ENCODE data around the gene RPUSD3.

RPUSD3 gene

DNA sequence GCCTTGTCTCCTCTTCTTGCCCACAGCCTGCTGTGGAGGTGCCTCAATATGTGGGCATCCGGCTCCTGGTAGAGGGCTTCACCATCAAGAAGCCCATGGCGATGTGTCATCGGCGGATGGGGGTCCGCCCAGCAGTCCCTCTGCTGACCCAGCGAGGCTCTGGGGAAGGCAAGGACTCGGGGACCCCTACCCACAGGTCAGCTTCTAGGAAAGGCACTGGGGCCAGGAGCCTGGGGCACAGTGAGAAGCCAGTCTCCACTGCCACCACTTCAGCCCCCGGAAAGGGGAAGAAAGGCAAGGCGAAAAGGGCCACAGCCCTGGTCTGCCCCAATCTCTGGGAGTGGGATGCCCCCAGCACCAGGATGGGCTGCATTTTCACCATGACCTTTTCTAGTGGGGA, 10.7 kb downstream of the RPUSD3 start:
- Histone ChIP-seq H3K18ac (ENCODE audit: low read length) (no peak overlapping the region), H2AFZ (ENCODE audit: insufficient read depth, low read length, poor library complexity) (no peak overlapping the region), H4K12ac (ENCODE audit: low read depth, low read length) (no peak overlapping the region), H3K23ac (ENCODE audit: low read length) (no peak overlapping the region), H4K8ac (ENCODE audit: low read depth, low read length) (no peak overlapping the region), H3K79me2 (ENCODE audit: control insufficient read depth, insufficient read depth, low read length, poor library complexity) (no peaks in the 10 kb centered on the region), H3K4me3 (ENCODE audit: low read depth, low read length) (no peak overlapping the region), H3K4me2 (ENCODE audit: low read length) (no peak overlapping the region), H3K9me3 (ENCODE audit: insufficient read depth, low read depth, low read length) (peaks cover 3% of the 10 kb centered on the region), H3K4me1 (ENCODE audit: control insufficient read depth in 1 of 2, insufficient read depth in 2 of 2, low read length in 2 of 2) (no peaks in the 10 kb centered on the region), H3K9ac (ENCODE audit: low read length) (no peak overlapping the region), H3K27ac (ENCODE audit: low read depth, low read length) (no peak overlapping the region), H3K79me1 (ENCODE audit: low read length) (no peaks in the 10 kb centered on the region), H3K27me3 (ENCODE audit: insufficient read depth, low read length) (no peaks in the 10 kb centered on the region), H3K14ac (ENCODE audit: low read length) (no peak overlapping the region), H2AK5ac (ENCODE audit: low read length) (no peak overlapping the region), H3K4ac (ENCODE audit: low read depth, low read length) (no peak overlapping the region), H4K91ac (ENCODE audit: low read depth, low read length) (no peak overlapping the region), H2BK5ac (ENCODE audit: low read depth, low read length, poor library complexity) (no peak overlapping the region), H2BK120ac (ENCODE audit: insufficient read depth, low read length, poor library complexity) (no peak overlapping the region), H2BK12ac (ENCODE audit: low read length) (no peak overlapping the region), H3K36me3 (ENCODE audit: control insufficient read depth in 1 of 2, insufficient read depth in 2 of 2, low read length in 2 of 2) (peaks cover 35 to 42% of the 10 kb centered on the region in 2 experiments)
- no CpG with 5 or more reads among the region's 9 CpGs for WGBS (ENCODE audit: extremely low coverage, insufficient coverage, insufficient read length)
- DNase-seq = no peak

DNA sequence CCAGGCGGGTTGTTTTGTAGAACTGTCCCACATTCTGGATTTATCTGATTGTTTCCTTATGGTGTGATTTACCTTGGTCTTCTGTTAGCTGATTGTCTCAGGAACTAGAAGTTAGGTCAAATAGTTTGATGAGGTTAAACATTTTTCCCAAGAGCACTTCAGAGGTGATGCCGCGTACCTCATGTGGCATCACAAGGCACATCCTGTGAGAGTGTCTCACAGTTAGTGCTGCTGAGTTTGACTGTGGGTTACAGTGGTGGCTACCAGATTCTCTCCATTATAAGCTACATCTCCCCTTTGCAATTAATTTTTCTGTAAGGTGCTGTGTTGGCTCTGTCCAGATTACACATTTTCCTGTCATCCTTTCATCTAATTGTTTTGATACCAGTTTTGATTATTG, 12.6 kb downstream of the RPUSD3 start:
- no peaks in the 10 kb centered on the region for H3K79me1 ChIP-seq (ENCODE audit: low read length)
- H2BK5ac ChIP-seq (ENCODE audit: low read depth, low read length, poor library complexity) = no peak overlapping the region
- no CpG with 5 or more reads among the region's 3 CpGs for WGBS (ENCODE audit: extremely low coverage, insufficient coverage, insufficient read length)

DNA sequence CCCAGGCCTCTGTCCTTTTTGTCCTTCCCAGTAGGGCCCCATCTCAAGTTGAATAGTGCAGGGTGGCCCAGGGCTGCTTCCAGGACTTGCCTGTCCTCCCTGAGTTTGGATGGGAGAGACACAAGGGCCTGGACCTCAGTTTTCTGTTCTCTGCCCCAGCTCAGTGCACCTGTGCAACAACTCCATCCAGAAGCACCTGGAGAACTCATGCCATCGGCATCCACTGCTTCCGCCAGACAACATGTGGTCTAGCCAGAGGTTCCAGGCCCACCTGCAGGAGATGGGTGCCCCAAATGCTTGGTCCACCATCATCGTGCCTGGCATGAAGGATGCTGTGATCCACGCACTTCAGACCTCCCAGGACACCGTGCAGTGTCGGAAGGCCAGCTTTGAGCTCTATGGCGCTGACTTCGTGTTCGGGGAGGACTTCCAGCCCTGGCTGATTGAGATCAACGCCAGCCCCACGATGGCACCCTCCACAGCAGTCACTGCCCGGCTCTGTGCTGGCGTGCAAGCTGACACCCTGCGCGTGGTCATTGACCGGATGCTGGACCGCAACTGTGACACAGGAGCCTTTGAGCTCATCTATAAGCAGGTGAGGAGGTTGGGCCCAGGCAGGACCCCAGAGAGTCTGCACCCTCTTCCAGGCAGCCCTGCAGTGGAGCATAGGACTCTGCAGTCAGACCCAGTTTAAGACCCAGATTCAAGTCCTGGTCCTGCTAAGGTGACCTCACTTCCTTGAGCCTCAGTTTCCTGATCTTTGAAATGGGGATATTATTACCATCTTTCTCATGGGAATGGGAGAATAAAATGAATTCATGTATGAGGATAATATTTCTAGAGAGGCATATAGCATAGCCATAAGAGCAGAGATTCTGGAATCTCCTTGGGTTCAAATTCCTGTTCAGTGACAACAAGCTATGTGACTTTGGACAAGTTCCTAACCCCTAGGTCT, 14.7 kb downstream of the RPUSD3 start:
- H4K8ac ChIP-seq (ENCODE audit: low read depth, low read length) = no peak overlapping the region
- H3K27ac ChIP-seq (ENCODE audit: low read depth, low read length) = no peak overlapping the region
- H3K9ac ChIP-seq (ENCODE audit: low read length) = peak overlapping the region; percentile 18
- H2AFZ ChIP-seq (ENCODE audit: insufficient read depth, low read length, poor library complexity) = no peak overlapping the region
- no CpG with 5 or more reads among the region's 17 CpGs for WGBS (ENCODE audit: extremely low coverage, insufficient coverage, insufficient read length)
- H3K4me2 ChIP-seq (ENCODE audit: low read length) = no peak overlapping the region
- no peak overlapping the region for H4K91ac ChIP-seq (ENCODE audit: low read depth, low read length)
- no peak overlapping the region for H3K4ac ChIP-seq (ENCODE audit: low read depth, low read length)
- no peak for DNase-seq
- no peak overlapping the region for H4K12ac ChIP-seq (ENCODE audit: low read depth, low read length)
- H3K14ac ChIP-seq (ENCODE audit: low read length) = no peak overlapping the region
- no peak overlapping the region for H3K23ac ChIP-seq (ENCODE audit: low read length)
- no peak overlapping the region for H2BK5ac ChIP-seq (ENCODE audit: low read depth, low read length, poor library complexity)
- peak overlapping the region; percentile 15 for H3K4me3 ChIP-seq (ENCODE audit: low read depth, low read length)
- H3K9me3 ChIP-seq (ENCODE audit: insufficient read depth, low read depth, low read length) = peaks cover 3% of the 10 kb centered on the region
- H2AK5ac ChIP-seq (ENCODE audit: low read length) = no peak overlapping the region
- H2BK12ac ChIP-seq (ENCODE audit: low read length) = no peak overlapping the region
- H2BK120ac ChIP-seq (ENCODE audit: insufficient read depth, low read length, poor library complexity) = no peak overlapping the region
- H3K4me1 ChIP-seq (ENCODE audit: control insufficient read depth in 1 of 2, insufficient read depth in 2 of 2, low read length in 2 of 2) = no peaks in the 10 kb centered on the region
- no peaks in the 10 kb centered on the region for H3K27me3 ChIP-seq (ENCODE audit: insufficient read depth, low read length)
- no peaks in the 10 kb centered on the region for H3K79me2 ChIP-seq (ENCODE audit: control insufficient read depth, insufficient read depth, low read length, poor library complexity)
- H3K36me3 ChIP-seq (ENCODE audit: control insufficient read depth in 1 of 2, insufficient read depth in 2 of 2, low read length in 2 of 2) = peaks cover 12 to 20% of the 10 kb centered on the region in 2 experiments
- H3K18ac ChIP-seq (ENCODE audit: low read length) = no peak overlapping the region
- H3K79me1 ChIP-seq (ENCODE audit: low read length) = no peaks in the 10 kb centered on the region

More for the DNA sequence above, 12.6 kb downstream of the RPUSD3 start:
- Histone ChIP-seq H3K4me2 (ENCODE audit: low read length) (no peak overlapping the region), H3K4ac (ENCODE audit: low read depth, low read length) (no peak overlapping the region), H4K12ac (ENCODE audit: low read depth, low read length) (no peak overlapping the region), H3K27me3 (ENCODE audit: insufficient read depth, low read length) (no peaks in the 10 kb centered on the region), H3K79me2 (ENCODE audit: control insufficient read depth, insufficient read depth, low read length, poor library complexity) (no peaks in the 10 kb centered on the region), H3K9me3 (ENCODE audit: insufficient read depth, low read depth, low read length) (peaks cover 3% of the 10 kb centered on the region), H3K27ac (ENCODE audit: low read depth, low read length) (no peak overlapping the region), H3K23ac (ENCODE audit: low read length) (no peak overlapping the region), H3K9ac (ENCODE audit: low read length) (no peak overlapping the region), H4K91ac (ENCODE audit: low read depth, low read length) (no peak overlapping the region), H3K4me3 (ENCODE audit: low read depth, low read length) (no peak overlapping the region), H2BK12ac (ENCODE audit: low read length) (no peak overlapping the region), H3K4me1 (ENCODE audit: control insufficient read depth in 1 of 2, insufficient read depth in 2 of 2, low read length in 2 of 2) (no peaks in the 10 kb centered on the region), H3K14ac (ENCODE audit: low read length) (no peak overlapping the region), H2AFZ (ENCODE audit: insufficient read depth, low read length, poor library complexity) (no peak overlapping the region), H2BK120ac (ENCODE audit: insufficient read depth, low read length, poor library complexity) (no peak overlapping the region), H3K18ac (ENCODE audit: low read length) (no peak overlapping the region), H4K8ac (ENCODE audit: low read depth, low read length) (no peak overlapping the region), H3K36me3 (ENCODE audit: control insufficient read depth in 1 of 2, insufficient read depth in 2 of 2, low read length in 2 of 2) (peaks cover 28 to 37% of the 10 kb centered on the region in 2 experiments), H2AK5ac (ENCODE audit: low read length) (no peak overlapping the region)
- DNase-seq = no peak

DNA sequence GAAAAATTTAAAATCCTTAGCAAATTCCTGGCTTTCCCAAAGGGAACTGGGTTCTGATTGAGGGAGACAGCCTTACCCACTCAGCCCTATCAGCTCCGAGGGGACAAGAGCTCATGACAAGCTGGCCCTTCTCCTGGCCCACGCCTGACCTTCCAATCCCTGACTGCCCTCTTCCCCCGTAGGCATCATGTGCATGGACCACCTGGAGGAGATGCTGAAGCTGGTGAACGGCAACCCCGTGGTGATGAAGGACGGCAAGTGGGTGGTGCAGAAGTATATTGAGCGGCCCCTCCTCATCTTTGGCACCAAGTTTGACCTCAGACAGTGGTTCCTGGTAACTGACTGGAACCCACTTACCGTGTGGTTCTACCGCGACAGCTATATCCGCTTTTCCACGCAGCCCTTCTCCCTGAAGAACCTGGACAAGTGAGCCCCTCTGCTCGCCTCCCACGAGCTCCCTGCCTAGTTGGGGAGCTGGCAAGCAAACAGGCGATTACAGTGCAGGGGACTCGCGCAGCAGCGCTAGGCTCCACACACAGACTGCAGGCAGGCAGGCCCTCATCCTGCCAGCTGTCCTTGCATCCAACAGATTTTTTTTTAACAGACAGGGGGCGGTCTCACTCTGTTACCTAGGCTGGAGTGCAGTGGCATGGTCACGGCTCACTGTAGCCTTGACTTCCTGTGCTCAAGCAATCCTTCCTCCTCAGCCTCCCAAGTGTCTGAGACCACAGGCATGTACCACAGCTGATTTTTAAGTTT, 16.8 kb downstream of the RPUSD3 start:
- Histone ChIP-seq H3K36me3 (ENCODE audit: control insufficient read depth in 1 of 2, insufficient read depth in 2 of 2, low read length in 2 of 2) (peaks cover 3 to 10% of the 10 kb centered on the region in 2 experiments), H3K27ac (ENCODE audit: low read depth, low read length) (no peak overlapping the region)
- peak; percentile 43 to 76 for DNase-seq

More for the DNA sequence above, 16.8 kb downstream of the RPUSD3 start:
- peaks cover 3% of the 10 kb centered on the region for H3K9me3 ChIP-seq (ENCODE audit: insufficient read depth, low read depth, low read length)
- H3K4me2 ChIP-seq (ENCODE audit: low read length) = no peak overlapping the region
- H4K12ac ChIP-seq (ENCODE audit: low read depth, low read length) = no peak overlapping the region
- H3K79me2 ChIP-seq (ENCODE audit: control insufficient read depth, insufficient read depth, low read length, poor library complexity) = no peaks in the 10 kb centered on the region
- no peak overlapping the region for H2BK12ac ChIP-seq (ENCODE audit: low read length)
- no peak overlapping the region for H4K91ac ChIP-seq (ENCODE audit: low read depth, low read length)
- H2AK5ac ChIP-seq (ENCODE audit: low read length) = no peak overlapping the region
- H3K23ac ChIP-seq (ENCODE audit: low read length) = no peak overlapping the region
- no peak overlapping the region for H2AFZ ChIP-seq (ENCODE audit: insufficient read depth, low read length, poor library complexity)
- H3K79me1 ChIP-seq (ENCODE audit: low read length) = no peaks in the 10 kb centered on the region
- H4K8ac ChIP-seq (ENCODE audit: low read depth, low read length) = no peak overlapping the region
- no peak overlapping the region for H3K18ac ChIP-seq (ENCODE audit: low read length)
- no peaks in the 10 kb centered on the region for H3K27me3 ChIP-seq (ENCODE audit: insufficient read depth, low read length)
- no peak overlapping the region for H2BK5ac ChIP-seq (ENCODE audit: low read depth, low read length, poor library complexity)
- no peaks in the 10 kb centered on the region for H3K4me1 ChIP-seq (ENCODE audit: control insufficient read depth in 1 of 2, insufficient read depth in 2 of 2, low read length in 2 of 2)
- H3K14ac ChIP-seq (ENCODE audit: low read length) = no peak overlapping the region
- WGBS (ENCODE audit: extremely low coverage, insufficient coverage, insufficient read length) = no CpG with 5 or more reads among the region's 20 CpGs
- no peak overlapping the region for H2BK120ac ChIP-seq (ENCODE audit: insufficient read depth, low read length, poor library complexity)
- no peak overlapping the region for H3K4ac ChIP-seq (ENCODE audit: low read depth, low read length)
- H3K4me3 ChIP-seq (ENCODE audit: low read depth, low read length) = no peak overlapping the region
- no peak overlapping the region for H3K9ac ChIP-seq (ENCODE audit: low read length)
